WTC11 (cell line): Measurements from ENCODE around the gene KCNV2.
"Not testable (repeated sequence)": the region's sequence is repeated elsewhere in the genome, so short reads cannot be mapped to it uniquely, and the experiment has no call there.

Experiments
- ARID4B ChIP-seq: sonication (generic); formaldehyde crosslinking; IDR thresholded peaks from 2 replicates; pipeline ENCODE4 v1.8.0; 2023; ENCODE audit warnings: missing genetic modification reagents, mild to moderate bottlenecking, borderline replicate concordance
- ELF4 ChIP-seq: sonication (generic); formaldehyde crosslinking; IDR thresholded peaks from 2 replicates; pipeline ENCODE4 v1.8.1; 2022; ENCODE audit warnings: low read depth, mild to moderate bottlenecking, moderate library complexity, missing genetic modification reagents
- ETV6 ChIP-seq: sonication (generic); formaldehyde crosslinking; IDR thresholded peaks from 2 replicates; pipeline ENCODE4 v1.8.1; 2022; ENCODE audit warnings: mild to moderate bottlenecking, missing genetic modification reagents
- FOXJ3 ChIP-seq: sonication (generic); formaldehyde crosslinking; IDR thresholded peaks from 2 replicates; pipeline ENCODE4 v1.9.0; 2021; ENCODE audit warnings: missing genetic modification reagents, mild to moderate bottlenecking, borderline replicate concordance
- JAZF1 ChIP-seq: fragments of 250-450 bp; sonication (Bioruptor Pico); IDR thresholded peaks from 2 replicates; pipeline ENCODE4 v1.9.0; 2021; ENCODE audit warnings: moderate library complexity, mild to moderate bottlenecking, inconsistent platforms
- NR1H2 ChIP-seq: sonication (generic); formaldehyde crosslinking; IDR thresholded peaks from 2 replicates; pipeline ENCODE4 v1.9.0; 2021; ENCODE audit warnings: mild to moderate bottlenecking, moderate library complexity, missing genetic modification reagents
- SOX15 ChIP-seq: fragments of 250-450 bp; sonication (Bioruptor Pico); IDR thresholded peaks from 2 replicates; pipeline ENCODE4 v1.9.0; 2021; ENCODE audit warnings: mild to moderate bottlenecking
- ZNF512 ChIP-seq: sonication (generic); formaldehyde crosslinking; IDR thresholded peaks from 2 replicates; pipeline ENCODE4 v1.8.1; 2022; ENCODE audit warnings: missing genetic modification reagents, borderline replicate concordance
- ZSCAN18 ChIP-seq: fragments of 250-450 bp; sonication (Bioruptor Pico); IDR thresholded peaks from 2 replicates; pipeline ENCODE4 v2.1.2; 2022; ENCODE audit warnings: mild to moderate bottlenecking, moderate library complexity
- TF ChIP-seq, protein P1 (sequence below): fragments of 200-600 bp; IDR thresholded peaks from 2 replicates; pipeline ENCODE4 v1.8.0; 2022; ENCODE audit warnings: antibody characterized with exemption
- TF ChIP-seq, protein P2 (sequence below): sonication (generic); formaldehyde crosslinking; IDR thresholded peaks from 2 replicates; pipeline ENCODE4 v1.8.0; 2022; ENCODE audit warnings: mild to moderate bottlenecking, missing genetic modification reagents

- TF ChIP-seq, protein P1, sequence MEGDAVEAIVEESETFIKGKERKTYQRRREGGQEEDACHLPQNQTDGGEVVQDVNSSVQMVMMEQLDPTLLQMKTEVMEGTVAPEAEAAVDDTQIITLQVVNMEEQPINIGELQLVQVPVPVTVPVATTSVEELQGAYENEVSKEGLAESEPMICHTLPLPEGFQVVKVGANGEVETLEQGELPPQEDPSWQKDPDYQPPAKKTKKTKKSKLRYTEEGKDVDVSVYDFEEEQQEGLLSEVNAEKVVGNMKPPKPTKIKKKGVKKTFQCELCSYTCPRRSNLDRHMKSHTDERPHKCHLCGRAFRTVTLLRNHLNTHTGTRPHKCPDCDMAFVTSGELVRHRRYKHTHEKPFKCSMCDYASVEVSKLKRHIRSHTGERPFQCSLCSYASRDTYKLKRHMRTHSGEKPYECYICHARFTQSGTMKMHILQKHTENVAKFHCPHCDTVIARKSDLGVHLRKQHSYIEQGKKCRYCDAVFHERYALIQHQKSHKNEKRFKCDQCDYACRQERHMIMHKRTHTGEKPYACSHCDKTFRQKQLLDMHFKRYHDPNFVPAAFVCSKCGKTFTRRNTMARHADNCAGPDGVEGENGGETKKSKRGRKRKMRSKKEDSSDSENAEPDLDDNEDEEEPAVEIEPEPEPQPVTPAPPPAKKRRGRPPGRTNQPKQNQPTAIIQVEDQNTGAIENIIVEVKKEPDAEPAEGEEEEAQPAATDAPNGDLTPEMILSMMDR: not testable (repeated sequence)
- not testable (repeated sequence) for TF ChIP-seq FOXJ3 (CRISPR knock-in tag); ETV6 (CRISPR knock-in tag); ZSCAN18 (CRISPR knock-in tag); ZNF512; ELF4 (CRISPR knock-in tag); SOX15 (CRISPR knock-in tag); NR1H2 (CRISPR knock-in tag); JAZF1; ARID4B (CRISPR knock-in tag)
- TF ChIP-seq, protein P2, sequence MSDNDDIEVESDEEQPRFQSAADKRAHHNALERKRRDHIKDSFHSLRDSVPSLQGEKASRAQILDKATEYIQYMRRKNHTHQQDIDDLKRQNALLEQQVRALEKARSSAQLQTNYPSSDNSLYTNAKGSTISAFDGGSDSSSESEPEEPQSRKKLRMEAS (CRISPR knock-in tag): not testable (repeated sequence)
Measured at GRCh38 chr9:2707256-2707655, 10.1 kb upstream of the KCNV2 start.
